NCI-H82 treated with DMSO at 0.1 percent for 48 hours (cell line): ENCODE data around the gene INPP5F.
"Not testable (repeated sequence)": the region's sequence is repeated elsewhere in the genome, so short reads cannot be mapped to it uniquely, and the experiment has no call there.

Experiments used
- DNase-seq: peaks from one replicate; lab custom pipeline; 2025; ENCODE audit not compliant: unreplicated experiment; lab: John Stamatoyannopoulos, UW

INPP5F gene

GRCh38 chr10:119703903-119704508 is 21.8 kb upstream of the INPP5F start:
- no peak for DNase-seq

GRCh38 chr10:119705434-119705831 is 20.4 kb upstream of the INPP5F start:
- no peak for DNase-seq

GRCh38 chr10:119706521-119707278 is 19.1 kb upstream of the INPP5F start:
- DNase-seq = peak; percentile 93

- not testable (repeated sequence) for DNase-seq
These were observed 18.5 kb upstream of the INPP5F start for GRCh38 chr10:119707331-119707730.

GRCh38 chr10:119710935-119711334 is 14.9 kb upstream of the INPP5F start:
- DNase-seq = not testable (repeated sequence)

GRCh38 chr10:119713744-119714483 is 11.9 kb upstream of the INPP5F start:
- no peak for DNase-seq

GRCh38 chr10:119714484-119714816 is 11.4 kb upstream of the INPP5F start:
- no peak for DNase-seq

GRCh38 chr10:119715628-119716505 is 10.0 kb upstream of the INPP5F start:
- DNase-seq = no peak

GRCh38 chr10:119723161-119723560 is 2.7 kb upstream of the INPP5F start:
- DNase-seq = no peak

GRCh38 chr10:119723624-119724023 is 2.2 kb upstream of the INPP5F start:
- DNase-seq = no peak

GRCh38 chr10:119724593-119725516 is 995 bp upstream of the INPP5F start:
- DNase-seq = no peak

- DNase-seq = no peak
These were observed 378 bp upstream of the INPP5F start for GRCh38 chr10:119725517-119725827.

- DNase-seq = no peak
These were observed 919 bp downstream of the INPP5F start for GRCh38 chr10:119726676-119727261.

GRCh38 chr10:119728172-119728800 is 2.4 kb downstream of the INPP5F start:
- no peak for DNase-seq

GRCh38 chr10:119734396-119735332 is 8.8 kb downstream of the INPP5F start:
- DNase-seq = no peak

- DNase-seq = no peak
These were observed 9.6 kb downstream of the INPP5F start for GRCh38 chr10:119735451-119735850.

- DNase-seq = no peak
These were observed 10.4 kb downstream of the INPP5F start for GRCh38 chr10:119736220-119736619.

GRCh38 chr10:119737039-119737663 is 11.3 kb downstream of the INPP5F start:
- peak; percentile 96 for DNase-seq
